HT1080 (cell line): ENCODE results near the gene APOM. TPM values are rescaled to one million over a fixed set of nuclear protein-coding genes. Genes with fewer than 3 reads are reported as not detected.

Experiments used
- DNase-seq: peaks from one replicate; pipeline ENCODE4 v3.0.0-alpha.2; 2015; ENCODE audit warnings: low read depth
- total RNA-seq: library from RNA; depleted of rRNA; stranded (reverse); fragments of >200 nt; shearing (Covaris generic); gene quantifications from 2 replicates; pipeline ENCODE4 v1.2.3, GENCODE V29; 2014

Gene APOM
- total RNA-seq, 1 experiment from 2014 or later: 2.5 TPM

DNA sequence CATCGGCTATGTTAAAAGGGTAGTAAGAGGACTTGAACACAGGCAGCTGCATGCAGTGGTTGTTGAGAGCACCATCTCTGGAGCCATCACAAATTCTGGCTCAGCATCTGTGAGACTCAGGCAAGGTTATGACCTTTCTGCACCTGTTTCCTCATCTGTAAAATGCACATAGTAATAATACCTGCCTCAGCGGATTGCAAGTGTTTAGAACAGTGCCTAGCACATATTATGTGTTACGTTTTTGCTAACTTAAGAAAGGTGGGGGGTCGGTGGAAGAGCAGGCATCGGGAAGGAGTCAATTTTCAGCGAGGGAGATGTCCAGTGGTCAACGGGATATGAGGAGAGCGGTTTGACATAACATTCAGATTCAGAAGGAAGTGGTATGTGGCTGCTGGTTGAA, 22.3 kb downstream of the APOM start:
- DNase-seq: no peak

DNA sequence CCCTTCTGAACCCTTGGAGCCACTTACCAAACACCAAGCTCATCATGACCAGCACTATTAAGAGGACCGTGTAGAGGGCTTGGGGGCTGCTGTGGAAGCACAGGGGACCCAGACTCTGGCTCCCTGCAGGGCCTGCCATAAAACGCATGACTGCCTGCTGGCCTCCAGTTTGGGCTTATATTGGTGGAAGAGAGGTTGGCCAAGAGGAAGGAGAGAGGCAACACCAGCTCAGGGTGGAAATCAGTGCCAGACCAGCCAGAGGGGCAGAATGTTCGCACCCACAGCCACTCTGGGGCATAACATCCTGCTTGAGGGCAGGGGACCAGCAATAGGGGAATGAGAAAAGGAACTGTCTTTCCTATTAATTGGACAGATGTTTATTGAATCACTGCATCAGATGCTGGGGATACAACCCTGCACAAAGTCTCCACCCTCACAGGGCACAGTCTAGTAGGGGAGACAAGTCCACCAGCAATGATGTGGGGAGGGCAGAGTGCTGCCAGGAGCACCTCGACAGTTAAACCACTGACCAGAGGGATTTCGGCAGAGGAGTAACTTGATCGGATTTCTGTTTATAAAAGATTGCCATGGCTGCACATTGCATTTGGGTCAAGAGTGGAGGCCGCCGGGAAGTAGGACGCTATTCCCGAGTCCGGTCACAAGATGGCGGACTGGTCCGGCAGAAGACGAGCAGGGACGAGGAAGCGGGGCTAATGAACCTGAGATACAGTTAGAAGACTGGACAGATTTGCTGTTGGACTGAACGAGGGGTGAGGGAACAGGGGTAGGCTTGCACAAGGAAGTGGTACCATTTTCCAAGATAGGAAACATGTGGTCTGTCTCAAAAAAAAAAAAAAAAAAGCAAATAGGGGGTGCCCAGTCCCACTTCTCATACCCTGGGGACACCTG, 24.8 kb downstream of the APOM start, which contains the start of gene LY6G5C:
LY6G5C (minus strand) TSS at position 842 of the 909 bp plus-strand sequence; CDS start at position 148, 694 bp downstream.
- DNase-seq: peak; percentile 83

DNA sequence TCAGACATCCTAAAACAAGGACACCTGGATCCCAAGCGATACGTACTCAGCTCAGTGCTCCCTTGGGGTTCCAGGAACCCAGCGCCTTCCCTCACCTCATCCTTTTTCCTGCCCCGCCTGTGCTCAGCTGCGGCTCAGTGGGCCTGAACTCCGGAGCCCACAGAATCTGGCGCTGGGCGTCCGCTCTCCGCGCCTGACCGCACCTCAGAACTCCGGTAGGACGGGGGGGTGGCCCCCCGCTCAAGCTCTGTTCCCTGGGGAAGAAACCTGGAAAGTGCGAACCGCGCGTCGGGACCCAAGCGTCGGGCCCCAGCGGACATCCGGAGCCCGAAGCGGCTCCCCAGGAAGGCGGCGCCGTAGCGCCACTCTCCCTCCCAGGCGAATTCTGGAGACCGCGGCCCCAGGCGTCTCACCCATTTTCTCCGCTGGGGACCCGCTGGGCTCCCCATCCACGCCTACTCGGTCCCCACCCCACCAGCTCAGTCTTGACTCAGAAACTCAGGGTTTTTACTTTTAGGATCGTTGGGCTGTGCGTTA, 25.5 kb downstream of the APOM start:
- DNase-seq: no peak

DNA sequence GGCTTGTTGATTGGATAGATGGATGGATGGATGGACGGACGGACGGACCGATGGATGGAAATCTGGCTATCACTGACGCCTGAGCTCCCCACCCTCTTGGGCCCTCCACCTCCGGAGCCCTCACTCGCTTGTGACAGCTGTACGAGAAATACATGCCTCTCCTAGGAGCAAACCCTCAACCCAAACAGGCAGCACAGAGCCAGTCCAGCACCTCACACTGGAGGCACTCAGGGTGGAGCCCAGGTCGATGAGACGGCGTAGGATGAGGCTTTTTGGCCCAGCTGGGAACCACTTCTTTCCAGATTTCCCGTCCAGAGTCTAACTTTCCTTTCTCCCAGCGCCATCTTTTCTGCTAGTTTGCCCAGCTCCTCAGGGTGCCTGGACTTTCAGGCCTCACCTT, 27.9 kb downstream of the APOM start:
- DNase-seq: no peak

DNA sequence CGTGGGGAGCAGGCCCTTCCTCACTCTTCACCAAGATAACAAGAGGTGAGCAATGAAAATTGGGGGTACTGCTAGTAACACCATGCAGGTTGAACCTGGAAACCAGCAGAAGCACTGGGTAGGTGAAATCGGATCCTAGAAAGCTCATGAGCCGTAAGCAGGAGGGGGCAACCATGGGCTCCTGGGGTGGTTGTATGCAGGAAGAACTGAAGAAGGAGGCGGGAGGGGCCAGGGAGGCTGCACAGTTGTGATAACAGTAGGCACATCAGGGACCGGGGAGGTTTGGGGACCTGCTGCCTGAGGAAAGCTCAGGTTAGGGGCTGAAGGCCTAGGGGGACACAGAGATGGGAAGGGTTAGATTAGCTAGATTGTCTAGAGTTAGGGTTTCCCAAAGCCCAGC, 30.8 kb downstream of the APOM start:
- DNase-seq: no peak

DNA sequence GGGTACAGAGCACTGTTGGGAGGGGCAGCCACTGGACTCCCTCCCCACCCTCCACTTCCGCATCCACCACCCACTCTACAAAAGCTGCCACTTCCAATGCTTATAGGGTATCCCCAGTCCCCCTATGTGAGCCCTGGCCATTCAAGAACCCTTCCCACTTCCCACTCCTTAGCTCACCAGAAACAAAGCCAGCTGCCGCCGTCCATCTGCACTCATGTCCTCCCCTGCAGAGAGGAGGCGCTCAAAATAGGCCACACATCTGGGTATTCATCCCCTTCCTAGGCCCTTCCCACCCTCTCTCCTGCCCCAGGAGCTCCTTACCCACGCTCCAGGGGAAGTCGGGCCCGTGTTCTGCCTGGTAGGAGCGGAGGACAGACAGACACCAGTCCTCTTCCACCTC, 31.6 kb downstream of the APOM start:
- no peak for DNase-seq

DNA sequence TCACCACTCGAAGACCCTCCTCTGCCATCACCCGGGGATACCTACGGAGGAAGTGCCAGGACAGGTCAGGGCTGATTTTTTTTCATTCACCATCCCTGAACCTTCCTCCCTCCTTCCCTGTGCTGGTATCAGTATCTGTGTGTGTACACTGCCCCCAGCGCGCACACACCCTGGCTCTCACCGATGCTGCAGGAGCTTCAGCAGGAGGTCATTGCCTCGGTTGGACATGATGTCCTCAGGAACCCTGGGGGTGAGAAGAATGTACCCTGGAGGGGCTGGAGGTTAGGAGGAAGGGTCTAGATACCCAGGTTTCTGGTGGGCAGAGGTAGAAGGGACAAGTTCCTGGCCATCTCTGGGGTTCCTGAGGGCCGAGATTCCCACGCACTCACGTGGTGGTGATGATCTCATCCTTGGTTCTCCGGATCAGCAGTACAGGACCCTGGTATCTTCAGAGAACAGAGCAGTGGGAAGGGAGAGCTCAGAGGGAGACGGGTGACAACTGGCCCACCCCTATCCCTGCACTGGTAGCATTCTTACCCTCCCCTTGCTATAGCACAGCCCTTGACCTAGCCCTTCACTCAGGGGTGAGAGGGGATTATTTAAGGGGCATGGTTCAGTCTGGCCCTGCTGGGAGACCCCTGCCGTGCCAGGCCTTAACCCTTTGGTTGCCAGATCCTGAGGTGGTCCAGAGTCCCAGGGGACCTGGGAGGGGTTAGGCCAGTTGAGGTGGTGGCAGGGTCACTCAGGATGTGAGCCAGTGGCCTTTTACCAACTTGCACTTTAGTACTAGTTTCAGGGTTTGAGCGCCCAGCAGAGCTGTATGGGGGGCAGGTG, 32.4 kb downstream of the APOM start:
- no peak for DNase-seq

DNA sequence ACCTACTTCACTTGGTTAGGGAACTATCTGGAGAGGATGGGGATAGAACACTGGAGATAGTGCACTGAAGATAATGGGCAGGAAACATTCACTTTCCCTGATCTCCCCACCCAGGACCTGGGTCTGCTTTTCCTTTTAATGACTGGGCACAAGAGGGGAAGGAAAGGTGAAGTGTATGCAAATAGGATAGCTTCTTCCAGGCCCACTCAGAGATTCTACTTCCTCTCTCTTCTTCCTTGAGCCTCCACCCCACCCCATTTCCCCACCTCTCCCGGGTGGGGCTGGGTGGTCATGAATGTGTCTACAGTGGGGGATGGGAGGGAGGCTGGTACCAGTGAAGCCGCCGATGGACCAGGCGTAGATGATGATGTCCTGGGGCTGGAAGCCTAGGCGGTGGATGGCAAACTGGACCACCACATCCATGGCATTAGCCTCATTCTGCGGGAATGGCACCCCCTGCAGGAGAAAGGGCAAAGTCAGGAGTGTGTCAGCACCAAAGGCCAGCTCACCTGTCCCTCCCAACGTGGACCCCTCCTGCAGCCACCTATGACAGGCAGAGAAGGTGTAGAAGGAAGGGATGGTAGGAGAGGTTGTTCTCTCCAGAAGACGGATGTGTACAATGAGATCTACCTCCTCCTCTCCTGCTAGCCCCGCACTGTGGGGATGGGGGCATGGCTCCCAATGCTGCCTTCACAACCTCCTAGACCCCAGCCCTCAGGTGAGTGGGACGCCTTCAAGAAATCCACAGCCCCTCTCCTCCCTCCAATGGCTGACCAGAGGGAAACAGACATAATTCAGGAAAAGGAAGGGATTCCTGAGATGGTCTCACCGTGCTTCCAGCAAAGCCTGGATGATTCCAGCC, 33.8 kb downstream of the APOM start:
- no peak for DNase-seq

DNA sequence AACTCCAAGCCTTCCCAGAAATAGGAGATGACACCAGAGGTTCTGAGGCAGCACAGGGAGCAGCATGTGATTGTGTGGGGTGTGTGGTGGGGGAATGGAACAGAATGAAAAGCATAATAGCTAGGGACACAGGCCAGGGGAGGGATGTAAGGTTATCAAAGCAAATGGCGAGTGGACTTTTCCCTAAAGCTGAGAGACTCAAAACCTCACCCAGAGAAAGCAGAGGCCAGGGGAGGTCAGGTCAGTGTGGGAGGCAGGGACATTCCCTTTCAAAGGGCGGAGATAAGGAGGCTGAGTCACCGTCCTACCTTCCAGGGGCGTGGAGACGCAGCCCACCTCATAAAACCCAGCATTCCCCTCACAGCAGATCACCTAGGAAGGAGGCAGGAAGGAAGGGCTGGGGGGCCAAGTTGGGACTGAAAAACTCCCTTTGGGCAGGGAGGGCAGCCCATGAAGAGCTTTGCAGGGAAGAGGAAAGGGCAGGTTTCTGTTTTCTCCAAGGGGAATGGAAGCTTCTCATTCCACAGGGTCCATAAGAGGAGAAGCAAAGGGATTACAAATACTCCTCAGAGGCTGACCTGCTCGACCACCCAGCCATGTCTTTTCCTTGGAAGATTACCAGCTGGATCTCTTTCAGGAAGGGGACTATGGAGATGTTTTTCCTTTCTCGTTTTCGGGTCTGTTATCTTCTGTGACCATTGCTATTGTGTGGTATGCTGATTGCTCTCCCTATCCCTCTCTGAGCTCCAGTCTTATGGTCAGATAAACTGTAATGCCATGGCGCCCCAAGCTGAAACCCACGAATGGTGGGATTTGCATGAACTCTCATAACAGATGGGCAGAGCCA, 34.8 kb downstream of the APOM start:
- no peak for DNase-seq

DNA sequence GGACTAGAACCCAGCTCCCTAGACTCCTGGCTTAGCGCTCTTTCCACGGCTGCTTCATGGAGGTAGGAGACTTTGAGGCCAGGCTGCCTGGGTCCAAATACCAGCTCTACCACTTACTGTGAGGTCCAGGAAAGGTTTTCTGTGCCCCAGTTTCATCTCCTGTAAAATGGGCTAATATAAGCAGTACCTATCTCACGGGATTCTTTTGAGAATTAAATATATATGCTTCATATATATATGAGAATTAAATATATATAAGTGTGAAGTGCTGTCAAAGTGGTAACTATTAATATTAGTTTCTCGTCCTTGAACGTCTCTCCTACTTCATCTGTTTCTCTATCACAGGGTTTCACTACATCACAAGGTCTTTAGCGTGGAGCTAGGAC, 35.4 kb downstream of the APOM start:
- DNase-seq: no peak

DNA sequence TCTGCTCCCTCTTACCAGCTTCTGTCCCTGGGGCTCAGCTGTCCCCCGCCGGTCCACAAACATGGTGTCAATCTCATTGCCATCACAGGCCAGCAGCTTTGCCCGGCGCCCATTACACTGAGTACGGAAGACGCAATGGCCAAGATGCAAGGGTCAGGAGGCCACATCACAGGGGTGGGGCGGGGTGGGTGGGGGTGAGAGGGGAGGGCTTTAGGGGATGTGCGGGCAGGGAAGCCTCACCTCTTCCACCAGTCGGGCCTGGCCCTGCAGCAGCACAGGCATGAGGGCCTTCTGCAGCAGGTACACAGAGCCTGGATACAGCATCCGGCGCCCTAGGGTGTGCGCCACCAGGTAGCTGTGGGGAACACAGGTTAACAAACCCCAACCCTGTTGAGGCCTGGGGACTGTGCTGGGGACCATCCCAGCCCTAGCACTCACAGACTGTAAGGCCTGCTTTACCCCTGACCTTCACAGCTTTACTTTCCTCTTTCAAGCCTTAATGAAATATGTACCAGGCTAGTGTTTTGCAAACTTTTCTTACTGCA, 35.9 kb downstream of the APOM start:
- DNase-seq: no peak

DNA sequence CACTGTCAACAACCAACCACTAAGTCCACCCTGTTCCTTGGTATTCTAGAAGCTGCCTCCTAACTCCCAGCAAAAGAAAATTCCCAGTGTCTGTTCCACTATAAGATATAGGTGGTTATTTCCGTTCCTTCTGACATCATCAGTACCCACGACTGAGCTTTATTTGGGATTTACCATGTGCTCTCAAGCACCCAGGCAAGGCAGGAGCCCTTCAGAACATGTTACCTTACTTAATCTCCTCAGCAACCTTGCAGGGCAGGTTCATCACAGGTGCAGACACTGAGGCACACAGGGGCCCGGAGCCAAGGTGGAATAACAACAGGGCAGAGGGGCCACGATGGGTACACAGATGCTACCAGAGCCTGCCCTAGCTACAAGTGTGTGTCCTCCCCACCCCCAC, 36.7 kb downstream of the APOM start:
- no peak for DNase-seq

DNA sequence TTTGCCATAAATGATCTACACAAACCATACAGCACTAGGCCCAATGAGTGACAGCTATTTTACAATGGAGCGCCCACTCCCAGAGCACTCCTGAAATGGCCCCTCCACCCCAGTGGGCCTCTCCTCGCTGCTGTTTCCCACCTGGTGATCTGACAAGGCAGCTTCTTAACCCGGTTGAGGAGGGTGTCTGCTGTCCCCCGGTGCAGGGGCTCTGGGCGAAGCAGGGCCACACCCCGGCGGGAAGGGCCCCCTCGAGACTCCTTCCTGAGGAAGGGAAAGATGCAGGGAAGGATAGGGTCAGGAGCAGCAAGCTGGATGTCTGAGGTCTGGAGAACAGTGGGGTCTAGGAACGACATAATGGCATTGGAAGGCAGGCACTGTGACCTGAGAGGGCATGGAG, 37.2 kb downstream of the APOM start:
- no peak for DNase-seq

DNA sequence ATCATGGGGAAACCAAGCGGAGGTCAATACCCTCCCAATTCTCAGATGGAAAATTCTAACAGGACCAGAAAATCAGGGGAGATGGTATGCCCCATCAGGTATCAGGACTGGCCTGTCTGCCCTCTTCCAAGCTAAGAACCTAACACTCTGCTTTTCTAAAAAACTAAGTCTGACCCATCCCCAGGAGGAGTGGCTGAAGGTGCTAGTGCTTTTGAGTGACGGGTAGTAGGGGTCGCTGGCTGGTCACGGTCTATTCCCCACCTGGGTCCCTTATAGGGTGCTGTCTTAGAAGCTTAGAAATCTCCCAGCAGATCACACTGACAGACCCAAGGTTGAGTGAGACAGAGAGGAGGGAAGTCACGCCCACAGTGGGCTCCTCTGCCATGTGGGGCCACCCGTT, 37.8 kb downstream of the APOM start:
- no peak for DNase-seq

DNA sequence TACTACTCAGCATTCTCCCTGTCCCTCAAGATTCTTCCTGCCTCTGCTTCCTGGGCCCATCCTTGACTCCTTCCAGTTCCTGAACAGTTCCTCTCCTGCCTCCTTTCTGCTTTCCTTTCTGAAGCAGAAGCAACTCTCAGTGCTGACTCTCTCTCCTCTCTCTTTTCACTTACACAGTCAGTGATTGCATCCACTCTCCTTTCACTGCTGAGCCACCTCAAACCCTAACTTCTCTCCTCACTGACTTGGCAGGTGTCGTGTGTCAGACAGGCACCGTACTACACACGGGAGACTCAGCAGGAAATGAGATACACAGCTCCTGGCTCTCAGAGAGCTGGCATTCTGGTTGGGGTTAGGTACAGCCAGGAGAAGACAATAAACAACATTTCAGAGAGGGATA, 41.9 kb downstream of the APOM start:
- no peak for DNase-seq

DNA sequence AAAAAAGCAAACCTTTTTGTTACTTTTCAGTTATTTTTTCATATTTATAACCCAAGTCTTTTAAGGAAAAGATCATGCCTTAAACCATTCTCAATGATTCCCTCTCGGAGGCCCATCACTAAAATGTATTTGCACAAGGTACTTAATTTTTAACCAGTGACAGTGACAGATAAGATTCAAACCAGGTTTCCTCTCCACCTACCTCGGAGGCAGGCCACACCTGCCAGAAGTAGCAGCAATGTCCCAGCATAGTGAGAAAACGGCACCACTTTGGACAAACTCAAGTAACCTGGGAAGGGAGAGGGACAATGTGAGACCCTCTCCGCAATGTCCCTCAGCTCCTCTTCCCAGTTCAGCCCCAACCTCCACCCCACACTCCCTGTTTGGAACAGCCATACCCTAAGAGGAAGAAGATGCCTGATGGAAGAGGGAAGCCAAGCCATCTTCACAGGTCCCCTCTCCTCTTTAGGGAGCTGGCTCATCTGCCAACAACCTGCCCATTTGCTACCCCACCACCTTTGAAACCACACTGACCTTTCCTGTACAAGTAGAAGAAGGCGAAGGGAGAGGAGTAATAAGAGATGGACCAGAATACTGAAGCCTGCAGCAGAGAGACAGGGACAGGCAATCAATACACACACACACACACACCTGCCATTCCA, 45.2 kb downstream of the APOM start:
- DNase-seq: no peak

DNA sequence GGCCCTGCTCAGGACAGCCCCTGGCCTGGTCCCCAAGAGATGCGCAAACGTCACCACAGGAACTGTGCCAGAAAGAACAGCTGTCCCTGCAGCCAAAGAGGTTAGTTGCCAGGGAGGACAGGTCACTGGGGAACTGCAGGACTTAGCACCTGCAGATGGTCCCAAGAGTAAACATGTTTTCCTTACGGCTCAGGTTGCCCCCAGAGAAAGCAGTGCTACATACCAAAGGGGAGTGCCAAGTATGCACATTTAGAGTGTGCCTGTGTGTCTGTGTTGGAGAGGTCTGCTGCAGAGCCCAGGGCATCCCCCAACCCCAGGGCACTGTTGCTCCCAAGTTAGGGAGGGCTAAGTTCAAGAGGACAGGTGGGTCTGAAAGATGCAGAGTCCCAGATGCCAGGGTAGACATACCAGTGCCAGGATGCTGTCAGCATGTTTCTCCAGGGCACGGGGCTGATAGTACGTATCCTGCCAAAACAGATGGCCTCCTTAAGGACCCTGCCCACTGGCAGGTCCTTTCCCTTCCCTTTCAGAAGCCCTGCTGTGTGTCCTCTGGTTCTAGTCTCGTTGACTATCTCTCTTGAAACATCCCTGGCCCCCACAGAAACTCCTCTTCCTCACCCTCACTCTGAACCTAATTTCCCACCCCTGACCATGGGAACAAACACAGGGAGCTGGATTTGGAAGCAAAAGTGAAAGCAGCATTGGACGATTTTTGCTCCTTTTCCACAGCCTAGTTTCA, 46.1 kb downstream of the APOM start:
- no peak for DNase-seq

DNA sequence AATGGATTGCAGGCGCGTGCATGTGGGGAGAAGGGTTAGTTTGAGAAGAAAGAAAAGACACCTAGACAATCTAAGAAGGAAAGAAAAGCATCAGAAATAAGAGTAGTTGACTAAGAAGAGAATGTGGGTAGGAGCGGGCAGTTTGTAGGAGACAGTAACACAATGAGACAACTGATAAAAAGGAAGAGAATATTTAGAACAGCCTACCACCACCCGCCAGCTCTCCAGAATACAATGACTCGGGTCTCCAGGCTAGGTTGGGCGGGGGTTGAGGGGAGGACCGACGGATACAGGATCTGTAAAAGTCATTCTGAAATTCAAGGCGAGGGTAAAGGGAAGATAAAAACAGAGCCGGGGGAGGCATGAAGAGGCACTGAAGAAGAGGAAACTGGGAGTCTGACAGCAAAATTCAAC, 46.7 kb downstream of the APOM start:
- no peak for DNase-seq
